ENCODE data around the gene AFDN. TPM values are rescaled to one million over a fixed set of nuclear protein-coding genes. Genes with fewer than 3 reads are reported as not detected.

The AFDN gene
- total RNA-seq, 1 donor from 2014 or later, result 102 TPM

DNA sequence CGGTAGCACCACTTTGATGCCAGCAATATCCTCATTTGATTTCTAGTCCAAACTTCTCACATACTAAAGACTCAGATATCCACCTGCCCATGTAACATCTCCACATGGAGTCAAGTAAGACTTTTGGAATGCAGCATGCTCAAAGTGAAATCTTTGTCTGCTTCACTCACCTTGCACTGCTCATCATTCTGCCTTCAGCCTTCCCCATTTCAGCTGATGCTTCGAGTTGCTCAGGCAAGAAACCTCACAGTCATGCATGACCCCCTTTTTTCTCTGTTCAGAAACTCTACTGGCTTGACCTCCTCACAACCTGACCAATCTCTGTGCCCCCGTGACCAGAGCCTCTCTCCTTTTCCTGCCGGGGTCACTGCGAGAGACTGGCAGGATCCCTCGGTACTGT, 129.8 kb downstream of the AFDN start:
- H3K4me3 ChIP-seq, result no peak overlapping the region
- intact Hi-C loops (cut with DNase I), result no loop called here
- DNase-seq (ENCODE audit: low spot score in 2 of 2), result no peak
- peaks cover 13 to 19% of the 10 kb centered on the region in 2 donors for H3K36me3 ChIP-seq
- H3K27me3 ChIP-seq, result no peaks in the 10 kb centered on the region
- no peaks in the 10 kb centered on the region for H3K9me3 ChIP-seq
- TF ChIP-seq, protein P1, sequence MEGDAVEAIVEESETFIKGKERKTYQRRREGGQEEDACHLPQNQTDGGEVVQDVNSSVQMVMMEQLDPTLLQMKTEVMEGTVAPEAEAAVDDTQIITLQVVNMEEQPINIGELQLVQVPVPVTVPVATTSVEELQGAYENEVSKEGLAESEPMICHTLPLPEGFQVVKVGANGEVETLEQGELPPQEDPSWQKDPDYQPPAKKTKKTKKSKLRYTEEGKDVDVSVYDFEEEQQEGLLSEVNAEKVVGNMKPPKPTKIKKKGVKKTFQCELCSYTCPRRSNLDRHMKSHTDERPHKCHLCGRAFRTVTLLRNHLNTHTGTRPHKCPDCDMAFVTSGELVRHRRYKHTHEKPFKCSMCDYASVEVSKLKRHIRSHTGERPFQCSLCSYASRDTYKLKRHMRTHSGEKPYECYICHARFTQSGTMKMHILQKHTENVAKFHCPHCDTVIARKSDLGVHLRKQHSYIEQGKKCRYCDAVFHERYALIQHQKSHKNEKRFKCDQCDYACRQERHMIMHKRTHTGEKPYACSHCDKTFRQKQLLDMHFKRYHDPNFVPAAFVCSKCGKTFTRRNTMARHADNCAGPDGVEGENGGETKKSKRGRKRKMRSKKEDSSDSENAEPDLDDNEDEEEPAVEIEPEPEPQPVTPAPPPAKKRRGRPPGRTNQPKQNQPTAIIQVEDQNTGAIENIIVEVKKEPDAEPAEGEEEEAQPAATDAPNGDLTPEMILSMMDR (IDR thresholded peaks at IDR 0.05), result no peak
- H3K27ac ChIP-seq, result no peak overlapping the region
- H3K4me1 ChIP-seq, result no peaks in the 10 kb centered on the region

DNA sequence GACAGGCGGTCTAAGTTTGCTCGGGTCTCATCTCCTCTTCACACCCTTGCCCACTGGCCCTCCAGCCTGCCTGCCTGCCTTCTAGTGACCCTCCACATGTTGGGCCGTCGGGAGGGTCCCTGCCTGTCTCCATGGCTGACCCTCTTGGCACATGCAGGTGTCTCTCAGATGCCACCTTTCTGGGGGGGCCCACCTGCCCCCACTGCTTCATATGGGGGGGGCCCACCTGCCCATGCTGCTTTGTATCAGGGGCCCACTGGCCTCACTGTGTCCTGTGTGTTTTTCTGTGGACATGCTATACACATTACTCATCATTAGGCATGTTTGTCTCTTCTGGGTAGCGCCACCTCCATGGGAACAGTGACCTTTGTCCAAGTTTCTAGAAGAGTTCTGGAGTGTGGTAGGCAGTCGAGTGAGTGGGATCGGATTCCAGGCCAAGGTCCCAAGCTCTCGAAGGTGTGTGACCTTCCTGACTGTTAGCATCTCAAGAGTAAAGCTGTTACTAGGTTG, 130.3 kb downstream of the AFDN start:
- Histone ChIP-seq H3K4me3 (no peak overlapping the region), H3K27ac (no peak overlapping the region), H3K4me1 (no peaks in the 10 kb centered on the region), H3K27me3 (no peaks in the 10 kb centered on the region), H3K36me3 (peaks cover 7 to 15% of the 10 kb centered on the region in 2 donors), H3K9me3 (no peaks in the 10 kb centered on the region)
- DNase-seq (ENCODE audit: low spot score in 2 of 2), result no peak
- intact Hi-C loops (cut with DNase I), result no loop called here
- TF ChIP-seq, protein P1 (IDR thresholded peaks at IDR 0.05), result no peak

DNA sequence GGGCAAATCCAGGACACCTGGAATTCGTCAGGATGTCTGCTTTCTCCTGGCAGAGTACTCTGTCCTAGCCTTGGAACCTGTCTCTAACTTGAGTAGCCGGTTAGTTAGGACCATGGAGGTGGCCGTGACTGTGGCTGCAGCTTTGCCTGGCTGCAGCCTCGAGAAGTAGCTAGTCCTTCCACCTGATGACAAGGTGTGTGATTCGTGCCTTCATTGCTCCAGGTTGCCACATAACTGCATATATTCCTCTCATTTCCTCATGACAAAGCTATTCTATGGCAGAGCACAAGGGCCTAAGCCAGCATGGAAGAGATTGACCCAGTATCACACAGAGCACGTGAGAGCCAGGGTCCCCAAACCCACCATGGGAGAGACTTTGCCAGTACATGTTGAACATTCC, 130.9 kb downstream of the AFDN start:
- Histone ChIP-seq H3K4me1 (no peaks in the 10 kb centered on the region), H3K36me3 (peaks cover 11 to 15% of the 10 kb centered on the region in 2 donors), H3K27ac (no peak overlapping the region), H3K4me3 (no peak overlapping the region), H3K9me3 (no peaks in the 10 kb centered on the region), H3K27me3 (no peaks in the 10 kb centered on the region)
- no peak for DNase-seq (ENCODE audit: low spot score in 2 of 2)
- intact Hi-C loops (cut with DNase I), result no loop called here
- TF ChIP-seq, protein P1 (IDR thresholded peaks at IDR 0.05), result no peak

DNA sequence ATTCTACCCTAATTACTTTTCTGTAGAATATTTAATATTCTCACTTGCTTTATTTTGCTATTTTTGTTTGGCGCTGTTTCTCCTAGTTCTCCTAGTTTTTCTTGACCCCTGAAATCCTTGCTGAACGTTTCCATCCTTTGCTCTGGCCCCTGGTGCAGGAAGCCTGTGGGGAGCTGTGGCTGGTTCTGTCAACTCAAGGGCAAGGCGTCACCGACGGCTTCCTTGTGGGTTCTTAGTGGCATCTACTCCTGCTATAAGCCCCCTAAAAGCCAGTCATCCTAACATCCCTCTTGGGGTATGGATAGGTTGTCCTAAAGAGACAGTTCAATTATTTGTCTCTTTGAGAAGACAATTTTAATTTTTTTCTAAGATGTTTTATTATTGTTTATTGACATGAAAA, 133.9 kb downstream of the AFDN start:
- DNase-seq (ENCODE audit: low spot score in 2 of 2), result no peak

DNA sequence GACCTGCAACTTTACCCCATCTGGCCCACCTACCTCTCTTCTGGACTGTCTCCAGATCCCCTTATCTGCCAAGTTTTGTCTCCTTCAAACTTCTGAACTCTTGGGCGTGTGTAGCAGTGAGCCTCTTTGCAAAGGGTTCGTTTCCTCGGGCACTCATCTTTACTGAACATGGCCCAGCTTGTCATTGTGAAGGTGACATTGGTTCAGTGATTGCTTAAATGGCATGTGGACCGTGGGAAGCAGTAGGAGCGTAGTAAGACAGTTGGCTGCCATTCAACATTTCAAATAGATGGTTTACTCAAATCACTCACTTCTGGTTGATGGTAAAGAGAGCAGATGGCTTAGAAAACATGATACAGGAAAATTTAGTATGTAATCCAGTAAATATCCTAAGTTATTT, 136.0 kb downstream of the AFDN start:
- Histone ChIP-seq H3K4me1 (no peaks in the 10 kb centered on the region), H3K9me3 (no peaks in the 10 kb centered on the region), H3K27ac (no peak overlapping the region), H3K4me3 (no peak overlapping the region), H3K27me3 (no peaks in the 10 kb centered on the region), H3K36me3 (peaks cover 22 to 44% of the 10 kb centered on the region in 2 donors)
- TF ChIP-seq, protein P1 (IDR thresholded peaks at IDR 0.05), result no peak
- no peak for DNase-seq (ENCODE audit: low spot score in 2 of 2)
- intact Hi-C loops (cut with DNase I), result no loop called here

More for the DNA sequence above, 133.9 kb downstream of the AFDN start:
- TF ChIP-seq, protein P1 (IDR thresholded peaks at IDR 0.05), result no peak
- intact Hi-C loops (cut with DNase I), result no loop called here
- Histone ChIP-seq H3K9me3 (no peaks in the 10 kb centered on the region), H3K27me3 (no peaks in the 10 kb centered on the region), H3K27ac (no peak overlapping the region), H3K4me3 (no peak overlapping the region), H3K4me1 (no peaks in the 10 kb centered on the region), H3K36me3 (peaks cover 21 to 29% of the 10 kb centered on the region in 2 donors)

DNA sequence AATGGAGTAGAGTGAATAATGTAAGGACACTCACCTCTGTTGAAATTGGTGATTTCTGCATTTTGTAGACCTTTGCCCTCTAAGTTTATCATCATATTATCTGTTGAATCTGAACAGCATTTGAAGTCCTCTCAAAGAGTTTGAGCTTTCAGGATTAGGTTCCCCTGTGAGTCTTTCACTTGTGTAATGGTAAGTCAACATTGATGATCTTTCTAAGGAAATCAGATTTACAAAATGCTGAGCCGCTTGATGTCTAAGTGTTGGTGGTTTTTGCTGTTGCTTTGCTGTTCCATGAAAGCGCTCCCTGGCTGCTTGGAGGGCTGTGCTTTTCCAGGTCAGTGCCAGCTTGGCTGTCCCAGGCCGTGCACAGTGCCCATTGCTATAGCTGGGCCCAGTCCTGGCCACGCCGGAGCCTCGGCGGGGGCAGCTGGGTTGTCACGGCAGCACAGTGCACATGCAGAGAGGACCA, 136.9 kb downstream of the AFDN start:
- H3K27ac ChIP-seq, result no peak overlapping the region
- TF ChIP-seq, protein P1 (IDR thresholded peaks at IDR 0.05), result no peak
- peaks cover 27 to 51% of the 10 kb centered on the region in 2 donors for H3K36me3 ChIP-seq
- no peaks in the 10 kb centered on the region for H3K27me3 ChIP-seq
- no peak for DNase-seq (ENCODE audit: low spot score in 2 of 2)
- H3K4me1 ChIP-seq, result no peaks in the 10 kb centered on the region
- H3K4me3 ChIP-seq, result no peak overlapping the region
- no peaks in the 10 kb centered on the region for H3K9me3 ChIP-seq
- intact Hi-C loops (cut with DNase I), result no loop called here

All from ascending aorta (tissue), 2 donors.